Activated CD4-positive, alpha-beta T cell treated with anti-CD3 and anti-CD28 coated beads, Interleukin-2, amount 50 U/mL, for 1 hour (primary cell): ENCODE measurements around the gene CACNA2D4.
"Not testable (repeated sequence)": the region's sequence is repeated elsewhere in the genome, so short reads cannot be mapped to it uniquely, and the experiment has no call there.

Experiments
- DNase-seq: peaks from one replicate; pipeline ENCODE4 v3.0.0-alpha.2; 2020

Gene CACNA2D4

GRCh38 chr12:1918081-1918883 is at the start of gene CACNA2D4:
TSS of gene CACNA2D4 (minus strand) at chr12:1918652. CDS start at chr12:1918473, 179 bp downstream.
- DNase-seq: no peak

DNA sequence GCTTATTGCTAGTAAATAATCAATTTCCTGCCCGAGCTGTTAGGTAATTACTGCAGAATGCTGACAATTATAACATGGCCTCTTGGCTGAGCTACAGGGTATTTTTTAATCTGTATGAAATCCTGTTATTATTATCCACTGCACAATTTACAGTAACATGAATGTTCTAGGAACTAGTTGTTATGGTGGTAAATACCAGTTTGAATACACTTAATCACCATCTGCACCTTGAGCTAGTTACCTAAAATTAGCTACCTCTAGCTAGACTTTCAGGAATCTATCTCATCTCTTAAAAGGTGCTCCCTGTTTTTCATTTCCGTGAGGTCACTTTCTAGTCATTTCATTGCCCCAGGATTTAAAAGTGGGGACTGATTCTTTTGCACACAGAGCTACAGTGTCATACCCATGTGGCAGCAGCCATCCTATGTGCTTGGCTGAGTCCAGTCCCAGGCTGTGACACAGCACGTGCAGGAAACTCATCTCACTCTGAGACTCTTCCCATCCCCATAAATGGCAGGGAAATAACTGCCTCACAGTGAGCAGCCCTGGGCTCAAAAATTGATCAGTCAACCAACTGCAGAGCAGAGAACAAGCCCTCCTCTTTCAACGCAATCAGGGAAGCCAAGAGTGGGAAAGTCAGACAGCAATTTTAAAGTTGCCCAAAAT is 48.2 kb upstream of the CACNA2D4 start:
- no peak for DNase-seq

GRCh38 chr12:1965916-1966315 is 47.5 kb upstream of the CACNA2D4 start:
- DNase-seq: no peak

DNA sequence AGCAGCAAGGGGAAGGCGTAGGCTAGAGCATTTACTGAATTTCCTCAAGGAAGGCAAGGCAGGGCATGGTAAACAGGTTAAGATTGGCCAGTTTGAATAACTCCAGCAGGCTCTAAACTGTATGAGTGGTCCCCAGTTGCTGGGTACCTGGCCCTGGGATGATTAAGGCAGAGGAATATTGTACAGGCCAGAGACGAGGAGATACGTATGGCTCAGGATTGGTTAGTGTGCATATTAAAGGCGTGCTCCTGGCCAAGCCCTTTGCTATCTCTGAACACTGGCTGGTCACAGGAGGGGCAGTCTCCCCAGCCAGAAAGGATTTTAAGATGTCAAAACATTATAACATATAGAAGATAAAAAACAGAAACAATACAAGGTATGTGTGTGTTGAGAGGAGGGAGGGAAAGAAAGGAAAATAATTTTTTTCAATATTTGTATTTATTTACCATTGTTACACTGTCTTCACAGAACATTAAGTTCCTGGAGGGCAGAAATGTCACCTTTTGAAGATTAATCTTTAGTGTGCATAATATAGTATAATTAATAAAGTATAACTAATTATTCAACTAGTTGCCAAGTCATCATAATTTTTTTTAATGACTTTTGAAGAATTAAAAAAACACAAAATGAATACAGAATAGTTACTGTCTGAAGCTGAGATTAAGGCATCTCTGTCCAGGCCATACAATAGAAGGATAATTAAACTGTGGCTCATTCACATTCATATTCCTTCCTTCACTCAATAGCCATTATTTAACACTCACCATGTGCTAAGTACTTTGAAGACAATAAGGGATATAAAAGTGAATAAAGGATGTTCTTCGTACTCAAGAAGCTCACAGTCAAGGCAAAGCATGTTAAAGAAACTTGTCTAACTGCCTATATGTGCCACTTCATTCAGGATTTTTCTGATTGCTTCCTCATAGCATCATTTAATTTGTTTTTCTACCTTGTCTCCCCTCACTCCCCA is 43.9 kb upstream of the CACNA2D4 start:
- no peak for DNase-seq

- no peak for DNase-seq
Observed at GRCh38 chr12:1956716-1957115, 38.3 kb upstream of the CACNA2D4 start.

GRCh38 chr12:1949771-1950470 is 31.5 kb upstream of the CACNA2D4 start:
- no peak for DNase-seq

- no peak for DNase-seq
Observed at GRCh38 chr12:1948883-1949282, 30.4 kb upstream of the CACNA2D4 start.

GRCh38 chr12:1947081-1947480 is 28.6 kb upstream of the CACNA2D4 start:
- DNase-seq: no peak

DNA sequence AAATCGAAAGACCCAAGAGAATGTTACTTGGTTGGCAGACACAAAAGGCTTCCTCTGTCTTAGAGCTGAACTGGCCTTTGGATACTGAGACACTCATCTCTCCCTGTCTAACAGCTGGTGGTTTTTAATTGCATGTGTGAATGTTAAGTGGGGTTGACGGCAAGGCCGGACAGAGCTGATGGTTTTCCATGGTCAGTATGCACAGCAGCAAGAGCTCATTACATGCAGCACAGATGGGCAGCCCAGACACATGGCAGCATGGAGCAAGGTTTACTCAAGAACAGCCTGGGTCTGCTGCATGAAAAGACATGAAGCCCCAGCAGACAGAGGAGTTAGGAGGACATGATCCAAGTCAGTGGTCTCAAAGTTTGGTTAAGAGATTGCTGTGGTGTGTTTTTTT is 27.8 kb upstream of the CACNA2D4 start:
- no peak for DNase-seq

DNA sequence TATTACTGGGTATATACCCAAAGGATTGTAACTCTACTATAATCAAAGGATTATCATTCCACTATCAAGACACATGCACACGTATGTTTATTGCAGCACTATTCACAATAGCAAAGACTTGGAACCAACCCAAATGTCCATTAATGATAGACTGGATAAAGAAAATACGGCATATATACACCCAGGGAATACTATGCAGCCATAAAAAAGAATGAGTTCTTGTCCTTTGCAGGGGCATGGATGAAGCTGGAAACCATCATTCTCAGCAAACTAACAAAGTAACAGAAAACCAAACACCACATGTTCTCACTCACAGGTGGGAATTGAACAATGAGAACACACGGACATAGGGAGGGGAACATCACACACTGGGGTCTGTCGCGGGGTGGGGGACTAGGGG is 27.1 kb upstream of the CACNA2D4 start:
- DNase-seq: not testable (repeated sequence)

DNA sequence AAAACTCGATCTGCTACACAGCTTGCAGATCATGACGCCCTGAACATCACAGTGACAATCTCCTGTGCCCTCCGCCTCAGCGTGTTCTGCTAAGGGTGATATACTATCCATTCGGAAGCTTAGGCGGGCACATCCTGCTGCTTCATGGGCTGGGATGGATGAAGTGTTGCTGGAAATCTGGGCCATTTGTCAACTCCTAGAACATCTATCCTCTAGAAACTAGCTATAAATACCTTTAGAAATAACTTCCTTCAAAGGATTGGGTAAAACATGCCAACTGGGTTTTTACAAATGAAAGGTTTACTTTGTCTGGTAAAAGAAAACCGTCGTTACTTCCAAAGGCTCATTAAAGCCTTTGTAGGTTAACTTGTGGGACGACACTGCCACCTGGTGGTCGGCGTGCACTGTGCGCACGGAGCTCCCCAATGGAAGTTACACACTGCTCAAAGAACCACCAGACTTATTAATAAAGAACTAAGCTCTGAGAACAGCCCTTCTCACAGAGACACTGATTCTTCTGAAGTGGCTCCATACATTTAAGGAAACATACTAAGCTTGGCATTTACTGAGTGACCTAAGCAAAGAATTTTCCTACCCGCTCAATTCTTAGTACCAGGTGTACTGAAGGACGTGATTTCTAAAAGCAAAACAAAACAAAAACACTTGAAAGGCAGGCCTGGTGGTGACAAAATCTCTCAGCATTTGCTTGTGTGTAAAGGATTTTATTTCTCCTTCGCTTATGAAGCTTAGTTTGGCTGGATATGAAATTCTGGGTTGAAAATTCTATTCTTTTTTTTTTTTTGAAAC is 21.6 kb upstream of the CACNA2D4 start:
- DNase-seq: peak; percentile 94

DNA sequence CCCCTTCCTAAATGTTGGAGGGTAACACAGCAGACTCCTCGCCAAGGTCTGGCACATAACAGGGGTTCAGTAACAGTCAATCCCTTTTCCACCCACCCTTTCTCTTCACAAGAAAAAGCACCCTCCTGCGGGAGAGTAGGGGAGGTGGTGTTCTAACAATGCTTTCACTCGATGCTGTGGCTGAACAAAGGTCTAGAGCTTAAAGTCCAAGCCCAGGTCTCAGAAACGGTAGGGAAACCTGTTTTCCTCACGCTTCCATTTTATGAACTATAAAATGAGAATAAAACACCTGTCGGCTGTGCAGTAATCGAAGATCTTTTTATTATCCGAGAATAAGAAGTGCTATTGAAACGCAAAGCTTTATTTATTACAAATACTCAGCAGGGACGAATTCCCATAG is 20.9 kb upstream of the CACNA2D4 start:
- DNase-seq: no peak

- DNase-seq: no peak
Observed at GRCh38 chr12:1937481-1938224, 19.2 kb upstream of the CACNA2D4 start.

GRCh38 chr12:1936406-1937320 is 18.2 kb upstream of the CACNA2D4 start:
- DNase-seq: no peak

- DNase-seq: no peak
Observed at GRCh38 chr12:1935700-1936378, 17.4 kb upstream of the CACNA2D4 start.

- DNase-seq: no peak
Observed at GRCh38 chr12:1935242-1935641, 16.8 kb upstream of the CACNA2D4 start.

DNA sequence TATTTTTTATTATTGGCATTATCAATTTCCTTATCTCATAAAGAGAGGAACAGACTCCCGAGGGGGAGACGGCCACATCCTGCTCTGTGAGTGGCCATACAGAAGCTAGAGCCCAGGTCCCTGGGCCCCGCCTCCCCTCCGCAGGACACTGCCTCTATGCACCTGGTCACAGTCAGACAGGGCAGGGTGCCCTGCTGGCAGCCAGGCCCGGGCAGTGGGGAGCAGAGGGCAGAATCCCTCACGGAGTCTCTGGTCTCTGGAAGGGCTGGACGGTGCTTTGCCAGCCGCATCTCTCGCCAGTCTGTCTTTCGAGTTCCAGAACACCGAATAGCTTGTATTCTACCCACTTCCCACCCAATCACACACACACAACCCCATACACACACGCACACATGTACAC is 16.4 kb upstream of the CACNA2D4 start:
- DNase-seq: no peak

GRCh38 chr12:1934068-1934467 is 15.6 kb upstream of the CACNA2D4 start:
- no peak for DNase-seq

DNA sequence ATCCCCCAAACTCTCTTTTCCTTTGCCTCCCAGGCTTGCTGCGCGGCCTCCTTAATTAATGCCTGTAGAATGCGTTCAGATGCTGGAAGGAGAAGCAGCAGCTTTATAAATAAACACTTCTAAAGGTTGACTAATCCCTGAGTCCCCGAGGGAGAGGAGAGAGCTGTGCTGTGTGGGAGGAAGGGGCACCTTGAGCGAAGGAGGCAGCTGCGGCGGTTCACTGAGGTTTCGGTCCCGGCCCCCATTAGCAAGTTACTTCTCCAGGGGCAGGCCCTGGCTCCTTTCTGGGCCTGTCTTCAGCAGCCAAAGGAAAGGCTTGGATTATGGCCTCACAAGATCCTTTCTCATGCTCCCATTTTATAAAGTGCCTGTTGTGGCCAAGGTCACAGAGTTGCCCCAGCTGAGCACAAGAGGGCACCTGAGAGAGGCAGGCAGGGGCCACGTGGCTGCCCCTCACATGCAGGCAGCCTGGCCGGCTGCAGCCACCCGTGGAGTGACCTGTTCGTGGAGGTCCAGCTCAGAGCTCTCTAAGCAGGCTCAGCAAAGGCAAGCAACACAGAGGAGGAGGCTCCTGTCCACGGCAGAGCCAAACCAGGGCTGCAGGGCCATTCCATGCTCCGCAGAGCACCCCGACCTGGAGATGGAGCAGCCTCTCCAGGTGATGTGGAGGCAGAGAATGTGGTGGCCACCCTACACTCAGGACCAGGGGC is 15.0 kb upstream of the CACNA2D4 start:
- DNase-seq: no peak
